Measurements from ENCODE around the gene KCNF1. TPM values are rescaled to one million over a fixed set of nuclear protein-coding genes. Genes with fewer than 3 reads are reported as not detected.

The KCNF1 gene
- total and polyA plus RNA-seq, 2 of the 8 experiments (the other 6 are each of a cell fraction or from before 2014, with no cell fraction given): 0.48 to 1.5 TPM

GRCh38 chr2:10934979-10935350, 23.2 kb downstream of the KCNF1 start:
- no peak overlapping the region for H3K4me2 ChIP-seq (ENCODE audit: insufficient read depth in 1 of 2, low read depth in 2 of 2, low read length in 2 of 2)
- no peak overlapping the region for H3K14ac ChIP-seq (ENCODE audit: insufficient read length)
- H3K56ac ChIP-seq (replicated peaks; ENCODE audit: insufficient read length, low read depth, low read length): no peak overlapping the region
- H4K5ac ChIP-seq (ENCODE audit: insufficient read length, low read depth, low read length): no peak overlapping the region
- 0 out of 2 replicates have a peak overlapping the region, but pooled peaks have one; percentile 38 for H3K18ac ChIP-seq (ENCODE audit: extremely low read depth, low read length)
- no peak overlapping the region; the same call in 1 of the 2 replicates for H4K8ac ChIP-seq (ENCODE audit: extremely low read depth, insufficient read depth, low read length)
- H3K36me3 ChIP-seq (ENCODE audit: control insufficient read depth in 2 of 4, insufficient read depth in 4 of 4, low read length in 3 of 4): no peaks in the 10 kb centered on the region
- DNase-seq (ENCODE audit: low read depth in 1 of 2, low spot score in 2 of 2) (no peak), FAIRE-seq (no peak)
- ChIA-PET POLR2A (ENCODE audit: partially characterized antibody) (interaction anchor here (0.6 kb wide), 1 partner anchor 104 kb away, joined by 3 read pairs; no protein-coding TSS in a partner anchor), CTCF (ENCODE audit: partially characterized antibody) (interaction anchor here (0.7 to 11.9 kb wide), 8 partner anchors 9 to 189 kb away, joined by 3 to 125 read pairs (median 4); partner anchors contain the start of gene KCNF1)
- no peak overlapping the region for H3K4me3 ChIP-seq (ENCODE audit: extremely low read depth in 1 of 4, insufficient read depth in 2 of 4, low read depth in 3 of 4, low read length in 4 of 4)
- peak overlapping the region; percentile 52; the same call in 1 of the 2 replicates for H2BK12ac ChIP-seq (ENCODE audit: low read depth, low read length)
- 0 out of 2 replicates have a peak overlapping the region, but pooled peaks have one; percentile 72 for H2BK15ac ChIP-seq (ENCODE audit: low read length)
- H2AFZ ChIP-seq (ENCODE audit: low read length): no peak overlapping the region
- peaks cover 4 to 16% (median 12%) of the 10 kb centered on the region in 4 experiments for H3K4me1 ChIP-seq (replicated peaks in 1 of 4; ENCODE audit: control insufficient read depth in 3 of 4, insufficient read depth in 4 of 4, low read length in 3 of 4)
- H4K91ac ChIP-seq (replicated peaks; ENCODE audit: insufficient read length, low read length): peak overlapping the region; percentile 50
- 84% methylated on average over 14 of the region's 15 CpGs; no CpG with 5 or more reads in 1 of the 2 experiments for WGBS, 2 experiments (ENCODE audit: extremely low coverage in 1 of 2, insufficient coverage in 1 of 2, insufficient read length in 1 of 2, insufficient replicate concordance in 2 of 2, low coverage in 1 of 2, low lambda C conversion rate in 2 of 2, missing lambda C conversion rate in 1 of 2)
- no peak overlapping the region for H3K4ac ChIP-seq (replicated peaks; ENCODE audit: insufficient read length, low read depth, low read length)
- 0 out of 7 replicates have a peak overlapping the region, but pooled peaks of 1 of the 4 experiments have one; percentile 12 for H3K9ac ChIP-seq (replicated peaks in 1 of 4; ENCODE audit: extremely low read depth in 1 of 4, low read depth in 3 of 4, low read length in 3 of 4)
- H3K79me1 ChIP-seq (ENCODE audit: low read depth, low read length): no peaks in the 10 kb centered on the region
- H3K23me2 ChIP-seq (ENCODE audit: low read depth, low read length): no peaks in the 10 kb centered on the region
- TF ChIP-seq EGR1 (IDR thresholded peaks at IDR 0.05; ENCODE audit: borderline replicate concordance, low read depth, low read length) (no peak), SRF (IDR thresholded peaks at IDR 0.05; ENCODE audit: low read depth, low read length) (no peak), RNF2 (IDR thresholded peaks at IDR 0.05; ENCODE audit: borderline replicate concordance, low read depth, low read length, missing control alignments, poor library complexity, severe bottlenecking) (no peak), SP2 (IDR thresholded peaks at IDR 0.05; ENCODE audit: low read length) (no peak), RAD21 (IDR thresholded peaks at IDR 0.05 in 1 of 2, conservative IDR thresholded peaks at IDR 0.05 in 1 of 2; ENCODE audit: low read depth in 2 of 2, low read length in 2 of 2) (no peak), GTF2F1 (IDR thresholded peaks at IDR 0.05; ENCODE audit: borderline replicate concordance, low read depth, low read length) (no peak), TBP (IDR thresholded peaks at IDR 0.05; ENCODE audit: low read depth, low read length) (no peak), ASH2L (IDR thresholded peaks at IDR 0.05; ENCODE audit: low read length) (no peak), JUND (IDR thresholded peaks at IDR 0.05; ENCODE audit: low read length) (no peak), SUZ12 (IDR thresholded peaks at IDR 0.05; ENCODE audit: low read length) (no peak), CBX8 (IDR thresholded peaks at IDR 0.05; ENCODE audit: borderline replicate concordance, low read depth, low read length) (no peak), POU5F1 (IDR thresholded peaks at IDR 0.05; ENCODE audit: low read depth, low read length) (no peak)
- H2AK5ac ChIP-seq (ENCODE audit: low read depth, low read length): no peak overlapping the region
- no peaks in the 10 kb centered on the region for H3K79me2 ChIP-seq (ENCODE audit: control insufficient read depth in 1 of 2, insufficient read depth in 2 of 2, low read length in 2 of 2)
- peaks cover 10 to 14% of the 10 kb centered on the region in 2 experiments; a peak in 3 of 4 replicates for H3K9me3 ChIP-seq (ENCODE audit: insufficient read depth in 2 of 2, low read depth in 1 of 2, low read length in 1 of 2)
- H3K27me3 ChIP-seq (replicated peaks in 1 of 4; ENCODE audit: control insufficient read depth in 3 of 4, extremely low read depth in 1 of 4, insufficient read depth in 3 of 4, low read length in 3 of 4): no peaks in the 10 kb centered on the region
- no peak overlapping the region for H2BK120ac ChIP-seq (replicated peaks; ENCODE audit: low read depth, low read length)
- H2BK5ac ChIP-seq (ENCODE audit: low read depth, low read length): peak overlapping the region; percentile 78; the same call in 1 of the 2 replicates
- no peak overlapping the region for H3K23ac ChIP-seq (ENCODE audit: insufficient read length)
- H2BK20ac ChIP-seq (ENCODE audit: low read length): peak overlapping the region; percentile 27; the same call in 1 of the 2 replicates
- H4K20me1 ChIP-seq (replicated peaks in 1 of 2; ENCODE audit: control insufficient read depth in 1 of 2, insufficient read depth in 2 of 2, low read length in 2 of 2): no peaks in the 10 kb centered on the region
- no peak overlapping the region for H3K27ac ChIP-seq (ENCODE audit: low read depth, low read length)
